ENCODE results near the gene SLC22A23.

DNA sequence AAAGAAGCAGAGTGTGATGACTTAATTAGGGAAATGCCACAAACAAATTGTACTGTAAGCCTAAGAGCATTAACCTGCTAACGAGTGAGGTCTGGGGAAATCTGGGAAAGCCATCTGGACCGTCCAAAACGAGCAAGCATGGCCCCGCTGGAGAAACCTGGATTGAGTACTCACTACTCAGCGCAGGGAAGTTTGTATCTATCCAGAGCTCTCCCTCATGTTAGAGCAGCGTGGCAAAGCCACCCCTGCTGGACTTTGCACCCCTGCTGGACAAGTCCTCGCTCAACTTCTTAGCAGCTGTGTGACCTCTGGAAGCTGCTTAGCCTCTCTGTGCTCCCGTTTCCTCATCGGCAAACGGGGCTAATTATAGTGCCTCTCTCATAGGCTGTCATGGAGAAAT, 160.8 kb downstream of the SLC22A23 start:
- TF ChIP-seq, protein P1, sequence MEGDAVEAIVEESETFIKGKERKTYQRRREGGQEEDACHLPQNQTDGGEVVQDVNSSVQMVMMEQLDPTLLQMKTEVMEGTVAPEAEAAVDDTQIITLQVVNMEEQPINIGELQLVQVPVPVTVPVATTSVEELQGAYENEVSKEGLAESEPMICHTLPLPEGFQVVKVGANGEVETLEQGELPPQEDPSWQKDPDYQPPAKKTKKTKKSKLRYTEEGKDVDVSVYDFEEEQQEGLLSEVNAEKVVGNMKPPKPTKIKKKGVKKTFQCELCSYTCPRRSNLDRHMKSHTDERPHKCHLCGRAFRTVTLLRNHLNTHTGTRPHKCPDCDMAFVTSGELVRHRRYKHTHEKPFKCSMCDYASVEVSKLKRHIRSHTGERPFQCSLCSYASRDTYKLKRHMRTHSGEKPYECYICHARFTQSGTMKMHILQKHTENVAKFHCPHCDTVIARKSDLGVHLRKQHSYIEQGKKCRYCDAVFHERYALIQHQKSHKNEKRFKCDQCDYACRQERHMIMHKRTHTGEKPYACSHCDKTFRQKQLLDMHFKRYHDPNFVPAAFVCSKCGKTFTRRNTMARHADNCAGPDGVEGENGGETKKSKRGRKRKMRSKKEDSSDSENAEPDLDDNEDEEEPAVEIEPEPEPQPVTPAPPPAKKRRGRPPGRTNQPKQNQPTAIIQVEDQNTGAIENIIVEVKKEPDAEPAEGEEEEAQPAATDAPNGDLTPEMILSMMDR (IDR thresholded peaks at IDR 0.05; ENCODE audit: low read length): no peak
- TF ChIP-seq EZH2 (optimal IDR thresholded peaks at IDR 0.05; ENCODE audit: low read depth, low read length): no peak

All from MM.1S (cell line).